Transverse colon (tissue), 4 donors: Measurements from ENCODE around the gene ART1.

Experiments used
- EP300 ChIP-seq: sonication (generic); formaldehyde crosslinking; IDR thresholded peaks from one replicate; pipeline ENCODE4 v1.6.1; 2017; ENCODE audit warnings: antibody characterized with exemption, low read depth
- POLR2A ChIP-seq: fragments of 450-650 bp; IDR thresholded peaks from one replicate; pipeline ENCODE4 v1.6.1; 2016; ENCODE audit warnings: antibody characterized with exemption, mild to moderate bottlenecking, moderate library complexity
- POLR2AphosphoS5 ChIP-seq, 3 donors: sonication (generic); formaldehyde crosslinking; IDR thresholded peaks; one replicate each; pipeline ENCODE4 v1.6.1; 2016; ENCODE audit warnings: antibody characterized with exemption in 3 of 3
- TF ChIP-seq, protein P1 (sequence below), 5 experiments: fragments of 200-600 bp in 3 of 5; fragments of 450-650 bp in 2 of 5; sonication (generic) in 3 of 5; IDR thresholded peaks; 1 replicate in 2 of 5; 2 replicates in 3 of 5; pipeline ENCODE4 v1.5.1; 2016 to 2017; ENCODE audit warnings: antibody characterized with exemption in 5 of 5, inconsistent platforms in 3 of 5, mild to moderate bottlenecking in 2 of 5, moderate library complexity in 1 of 5

DNA sequence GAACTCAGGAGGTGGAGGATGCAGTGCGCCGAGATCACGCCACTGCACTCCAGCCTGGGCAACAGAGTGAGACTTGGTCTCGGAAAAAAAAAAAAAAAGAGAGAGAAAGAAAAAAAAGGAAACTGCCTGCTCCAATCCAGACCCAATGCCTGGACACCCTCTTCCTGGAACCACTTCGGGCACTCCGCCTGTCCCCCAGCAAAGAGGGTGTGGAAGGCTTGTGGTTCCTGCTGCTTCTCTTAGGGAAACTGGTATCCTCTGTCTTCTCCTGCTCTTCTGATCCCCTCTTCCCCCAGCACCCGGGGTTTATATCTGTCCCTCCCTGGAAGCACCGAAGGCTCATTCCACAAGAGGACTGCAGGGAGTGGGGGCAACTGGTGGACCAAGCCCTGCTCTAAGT, 13.3 kb downstream of the ART1 start:
- TF ChIP-seq, protein P1, sequence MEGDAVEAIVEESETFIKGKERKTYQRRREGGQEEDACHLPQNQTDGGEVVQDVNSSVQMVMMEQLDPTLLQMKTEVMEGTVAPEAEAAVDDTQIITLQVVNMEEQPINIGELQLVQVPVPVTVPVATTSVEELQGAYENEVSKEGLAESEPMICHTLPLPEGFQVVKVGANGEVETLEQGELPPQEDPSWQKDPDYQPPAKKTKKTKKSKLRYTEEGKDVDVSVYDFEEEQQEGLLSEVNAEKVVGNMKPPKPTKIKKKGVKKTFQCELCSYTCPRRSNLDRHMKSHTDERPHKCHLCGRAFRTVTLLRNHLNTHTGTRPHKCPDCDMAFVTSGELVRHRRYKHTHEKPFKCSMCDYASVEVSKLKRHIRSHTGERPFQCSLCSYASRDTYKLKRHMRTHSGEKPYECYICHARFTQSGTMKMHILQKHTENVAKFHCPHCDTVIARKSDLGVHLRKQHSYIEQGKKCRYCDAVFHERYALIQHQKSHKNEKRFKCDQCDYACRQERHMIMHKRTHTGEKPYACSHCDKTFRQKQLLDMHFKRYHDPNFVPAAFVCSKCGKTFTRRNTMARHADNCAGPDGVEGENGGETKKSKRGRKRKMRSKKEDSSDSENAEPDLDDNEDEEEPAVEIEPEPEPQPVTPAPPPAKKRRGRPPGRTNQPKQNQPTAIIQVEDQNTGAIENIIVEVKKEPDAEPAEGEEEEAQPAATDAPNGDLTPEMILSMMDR (IDR thresholded peaks at IDR 0.05): no peak
- TF ChIP-seq EP300: no peak
- TF ChIP-seq POLR2A: no peak
- no peak for TF ChIP-seq POLR2AphosphoS5 (IDR thresholded peaks at IDR 0.05)
